Hypothalamus (tissue), 51 donors: Measurements from ENCODE around the gene CTSA.
"Not testable (repeated sequence)": the region's sequence is repeated elsewhere in the genome, so short reads cannot be mapped to it uniquely, and the experiment has no call there.

Source experiments
- DNase-seq, 51 donors: peaks; one replicate each; lab custom pipeline; 2025; lab: John Stamatoyannopoulos, UW

The CTSA gene

DNA sequence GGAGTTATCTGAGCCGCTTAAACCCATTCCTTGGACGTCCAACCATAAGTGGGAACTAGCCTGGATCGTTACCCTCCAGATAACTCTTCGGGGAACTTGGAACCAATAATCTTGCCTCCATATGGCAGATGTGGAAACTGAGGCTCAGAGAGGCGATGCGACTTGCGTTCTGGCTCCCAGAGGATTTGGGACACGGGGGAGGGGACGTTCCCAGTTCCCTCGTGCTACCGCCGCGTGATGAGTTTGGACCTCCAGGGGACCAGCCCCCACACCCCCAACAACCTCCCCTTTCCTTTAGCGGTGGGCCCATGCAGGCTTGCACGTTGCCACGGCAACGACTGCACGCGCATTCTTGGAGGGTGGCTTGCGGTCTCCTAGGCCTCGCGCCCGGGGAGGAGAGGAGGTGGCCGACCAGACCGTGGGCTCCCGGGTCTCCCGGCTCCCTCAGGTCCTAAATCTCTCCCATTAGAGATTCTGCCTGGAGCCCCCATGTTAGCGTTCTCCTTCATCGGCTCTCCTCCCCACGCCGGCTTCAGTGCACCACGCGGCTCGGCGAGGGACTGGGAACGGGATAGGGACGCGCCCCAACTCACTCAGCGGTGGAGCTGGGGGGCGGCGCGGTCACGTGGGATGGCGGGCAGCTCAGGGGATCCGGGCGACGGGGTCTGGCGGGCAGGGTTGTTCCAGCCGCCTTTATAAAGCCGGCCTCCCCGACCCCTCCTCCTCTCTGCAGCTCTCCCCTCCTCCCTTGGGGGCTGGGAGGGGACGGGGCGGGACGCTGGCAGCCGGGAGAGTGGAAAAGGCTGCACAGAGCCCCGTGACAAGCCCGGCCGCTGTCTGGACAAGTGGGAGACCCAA, 20.6 kb downstream of the CTSA start, which contains the start of gene PLTP:
Gene PLTP (minus strand): TSS at position 670 of the 858 bp plus-strand sequence. CDS start 703 bp downstream, outside the sequence.
- peak in 50 of 51 donors; percentile 13 to 85 (median 66) for DNase-seq

DNA sequence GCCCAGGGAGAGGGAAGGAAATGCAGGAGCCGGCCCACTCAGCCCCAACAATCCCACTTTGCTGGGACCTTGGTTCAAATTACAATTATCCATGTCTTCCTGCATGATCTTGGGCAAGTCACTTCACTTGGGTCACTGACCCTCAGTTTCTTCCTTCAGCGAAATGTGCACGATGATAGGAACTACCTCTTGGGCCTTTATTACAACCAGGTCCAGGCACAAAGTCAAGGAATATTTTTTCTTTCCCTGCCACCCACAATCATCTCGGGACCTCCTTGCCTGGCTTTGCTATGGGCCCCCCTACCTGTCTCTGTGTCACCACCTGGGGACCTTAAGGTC, 21.2 kb downstream of the CTSA start:
- no peak for DNase-seq

DNA sequence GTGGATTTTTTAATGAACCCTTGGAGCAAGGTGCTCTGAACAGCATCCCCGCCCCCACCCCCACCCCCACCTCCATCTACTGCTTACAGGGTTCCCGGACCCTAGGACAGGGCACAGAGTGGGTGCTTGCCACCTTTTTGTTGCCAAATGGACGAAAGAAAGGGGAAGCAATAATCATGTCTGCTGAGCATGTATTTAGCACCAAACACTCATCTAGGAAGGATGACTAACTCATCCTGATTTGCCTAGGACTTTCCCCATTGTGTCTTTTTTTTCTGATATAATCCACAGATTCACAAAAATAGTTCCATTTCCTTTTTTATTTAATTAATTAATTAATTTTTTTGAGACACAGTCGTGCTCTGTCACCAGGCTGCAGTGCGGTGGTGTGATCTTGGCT, 22.0 kb downstream of the CTSA start:
- no peak for DNase-seq

DNA sequence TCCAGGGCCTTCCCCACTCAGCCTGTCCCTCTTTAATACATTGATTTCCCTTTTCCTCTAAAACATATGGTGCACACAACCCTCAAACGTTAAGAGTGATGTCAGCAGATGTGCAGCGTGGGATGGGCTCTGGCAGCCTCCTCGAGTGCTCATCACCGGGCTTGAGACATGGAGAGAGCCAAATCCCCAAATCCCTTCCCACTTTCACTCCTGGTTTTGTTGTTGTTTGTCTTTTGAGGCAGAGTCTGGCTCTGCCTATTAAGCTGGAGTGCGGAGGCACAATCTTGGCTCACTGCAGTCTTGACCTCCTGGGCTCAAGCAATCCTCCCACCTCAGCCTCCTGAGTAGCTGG, 26.6 kb downstream of the CTSA start:
- peak in 1 of 51 donors; percentile 39 for DNase-seq

DNA sequence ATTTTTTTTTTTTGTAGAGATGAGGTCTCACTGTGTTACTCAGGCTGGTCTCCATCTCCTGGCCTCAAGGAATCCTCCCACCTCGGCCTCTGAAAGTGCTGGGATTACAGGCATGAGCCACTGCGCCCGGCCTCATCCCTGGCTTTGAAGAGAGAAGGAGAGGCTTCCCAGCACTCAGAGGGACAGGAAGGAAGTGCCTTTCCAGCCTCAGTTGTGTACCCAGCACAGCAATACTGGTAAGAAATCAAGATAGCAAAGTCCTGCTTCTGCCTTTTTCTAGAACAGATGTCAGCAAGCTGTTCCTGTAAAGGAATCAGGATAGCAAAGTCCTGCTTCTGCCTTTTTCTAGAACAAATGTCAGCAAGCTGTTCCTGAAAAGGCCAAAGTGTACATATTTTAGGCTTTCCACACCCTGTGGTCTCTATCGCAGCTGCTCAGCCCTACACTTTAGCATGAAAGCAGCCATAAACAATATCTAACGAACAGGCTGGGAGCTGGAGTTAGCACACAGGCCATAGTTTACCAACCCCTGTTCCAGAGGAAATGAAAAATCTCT, 27.1 kb downstream of the CTSA start:
- peak in 1 of 51 donors; percentile 39 for DNase-seq

DNA sequence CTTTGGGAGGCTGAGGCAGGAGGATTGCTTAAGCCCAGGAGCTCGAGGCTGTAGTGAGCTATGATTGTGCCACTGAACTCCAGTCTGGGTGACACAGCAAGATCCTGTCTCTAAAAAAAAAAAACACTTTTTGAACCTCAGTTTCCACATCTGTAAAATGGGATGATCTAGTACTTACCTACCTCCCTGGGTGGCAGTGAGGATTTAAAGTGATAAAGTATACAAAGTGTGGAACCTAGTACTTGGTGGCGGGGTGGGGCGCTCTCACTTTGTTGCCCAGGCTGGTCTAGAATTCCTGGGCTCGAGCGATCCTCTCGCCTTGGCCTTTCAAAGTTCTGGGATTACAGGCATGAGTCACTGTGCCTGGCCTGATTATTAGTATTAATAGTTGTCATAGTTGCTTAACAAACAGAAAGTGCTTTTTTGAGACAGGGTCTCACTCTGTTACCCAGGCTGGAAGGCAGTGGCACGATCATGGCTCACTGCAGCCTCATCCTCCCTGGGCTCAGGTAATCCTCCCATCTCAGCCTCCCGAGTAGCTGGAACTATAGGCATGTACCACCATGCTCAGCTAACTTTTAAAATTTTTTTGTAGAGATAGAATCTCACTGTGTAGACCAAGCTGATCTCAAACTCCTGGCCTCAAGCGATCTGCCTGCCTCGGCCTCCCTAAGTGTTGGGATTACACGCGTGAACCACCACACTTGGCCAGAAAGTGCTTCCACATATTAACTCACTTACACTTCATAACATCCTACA, 27.8 kb downstream of the CTSA start:
- DNase-seq = no peak

DNA sequence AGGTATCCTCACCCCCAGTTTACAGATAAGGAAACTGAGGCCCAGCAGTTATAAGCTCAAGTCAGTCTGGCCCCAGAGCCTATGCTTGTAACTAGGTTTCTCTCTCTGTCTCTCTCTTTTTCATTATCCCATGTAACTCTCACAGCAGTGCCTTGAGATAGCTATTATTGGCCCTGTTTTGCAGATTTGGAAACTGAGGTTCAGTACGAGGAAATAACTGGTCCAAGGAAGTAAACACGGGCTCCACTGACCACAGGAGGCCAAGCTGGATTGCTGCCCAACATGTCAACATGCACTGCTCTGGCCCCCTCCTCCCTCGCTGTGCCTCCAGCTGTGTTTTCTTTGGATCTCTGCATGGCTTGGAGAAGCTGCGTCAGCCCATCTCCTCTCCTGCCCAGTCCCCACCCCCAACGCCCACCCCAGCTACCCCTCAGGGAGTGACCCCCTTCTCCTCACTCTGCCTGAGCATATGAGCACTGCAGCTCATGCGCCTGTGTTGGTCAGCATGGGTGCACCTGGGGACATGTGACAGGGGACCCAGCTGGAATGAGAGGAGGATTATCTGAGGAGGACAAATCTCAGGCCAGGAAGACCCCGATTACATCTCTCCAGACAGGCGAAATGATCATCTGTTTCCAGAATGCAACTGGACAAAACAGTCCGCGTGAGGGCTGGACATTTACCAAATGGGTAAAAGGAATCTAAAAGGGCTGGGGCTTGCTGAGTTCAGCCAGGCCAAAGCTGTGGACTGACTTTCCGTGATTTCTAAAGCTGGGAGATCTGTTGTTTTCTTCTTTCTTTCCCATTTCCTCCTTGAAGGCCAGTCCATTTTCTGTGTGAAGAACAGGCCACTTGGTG, 28.6 kb downstream of the CTSA start:
- no peak for DNase-seq

DNA sequence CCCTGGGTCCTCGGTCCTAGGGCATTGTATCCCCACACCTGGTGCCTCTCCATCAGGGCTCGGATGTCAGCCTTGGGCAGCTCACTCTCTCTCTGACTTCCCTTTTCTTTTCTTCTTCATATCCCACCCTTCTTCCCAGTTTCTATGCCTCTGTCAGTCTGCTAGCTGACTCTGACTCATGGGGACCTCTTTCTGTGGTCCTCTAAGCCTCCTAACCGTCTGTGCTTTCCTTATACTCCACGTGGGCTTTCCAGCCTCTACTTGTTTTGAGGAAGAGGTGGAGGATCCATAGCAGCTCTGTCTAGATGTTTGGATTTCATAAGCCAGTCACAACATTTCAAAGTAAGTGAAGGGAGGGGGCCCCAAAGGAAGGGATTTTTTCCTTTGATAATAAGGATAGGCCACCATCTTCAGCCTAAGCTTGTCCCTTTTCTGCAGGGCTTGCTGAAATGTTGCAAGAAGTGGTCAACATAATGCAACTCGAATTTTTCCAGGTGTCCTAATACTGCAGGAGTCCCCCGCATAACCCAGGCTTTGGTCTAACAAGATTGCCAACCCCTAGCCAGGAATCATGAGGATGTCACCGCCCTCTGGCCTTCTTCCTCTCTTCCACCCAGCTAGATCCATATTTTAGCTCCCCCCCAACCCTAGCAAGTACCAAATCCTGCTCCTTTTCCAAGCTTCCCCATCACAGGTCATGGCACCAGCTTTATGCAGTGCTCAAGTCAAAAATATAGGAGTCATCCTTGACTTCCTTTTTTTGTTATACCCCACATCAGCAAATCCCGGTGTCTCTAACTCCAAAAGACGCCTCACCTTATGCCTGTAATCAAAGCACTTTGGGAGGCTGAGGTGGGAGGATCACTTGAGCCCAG, 29.6 kb downstream of the CTSA start:
- no peak for DNase-seq

DNA sequence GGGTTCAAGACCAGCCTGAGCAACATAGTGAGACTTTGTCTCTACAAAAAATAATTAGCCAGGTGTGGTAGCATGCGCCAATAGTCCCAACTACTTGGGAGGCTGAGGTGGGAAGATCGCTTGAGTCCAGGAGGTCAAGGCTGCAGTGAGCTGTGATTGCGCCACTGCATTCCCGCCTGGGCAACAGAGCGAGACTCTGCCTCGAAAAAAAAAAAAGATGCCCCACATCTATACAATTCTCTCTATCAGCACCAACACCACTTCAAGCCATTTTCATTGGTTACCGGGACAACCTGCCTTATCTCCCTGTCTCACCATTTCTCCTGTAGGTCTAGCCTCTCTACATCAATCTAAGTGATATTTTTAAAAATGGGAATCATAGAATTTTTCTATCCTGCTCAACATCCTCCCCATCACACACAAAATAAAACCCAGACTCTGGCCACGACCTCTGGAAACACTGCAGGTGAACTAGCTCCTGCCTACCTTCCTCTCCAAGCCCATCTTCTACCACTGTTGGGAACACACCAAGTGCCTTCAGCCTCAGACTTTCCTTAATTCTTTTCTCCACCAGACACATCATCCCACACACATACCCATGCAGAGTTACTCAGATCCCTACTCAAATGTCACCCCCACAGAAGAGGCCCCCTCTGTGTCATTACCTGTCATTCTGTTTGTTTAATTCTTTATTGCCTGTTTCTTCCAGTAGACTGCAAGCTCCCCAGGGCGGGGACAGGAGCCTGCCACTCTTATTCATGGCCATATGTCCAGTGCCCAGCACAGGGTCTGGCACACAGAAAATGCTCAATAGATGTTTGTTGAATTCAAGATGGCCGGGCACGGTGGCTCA, 30.4 kb downstream of the CTSA start:
- DNase-seq = peak in 1 of 51 donors; percentile 19

DNA sequence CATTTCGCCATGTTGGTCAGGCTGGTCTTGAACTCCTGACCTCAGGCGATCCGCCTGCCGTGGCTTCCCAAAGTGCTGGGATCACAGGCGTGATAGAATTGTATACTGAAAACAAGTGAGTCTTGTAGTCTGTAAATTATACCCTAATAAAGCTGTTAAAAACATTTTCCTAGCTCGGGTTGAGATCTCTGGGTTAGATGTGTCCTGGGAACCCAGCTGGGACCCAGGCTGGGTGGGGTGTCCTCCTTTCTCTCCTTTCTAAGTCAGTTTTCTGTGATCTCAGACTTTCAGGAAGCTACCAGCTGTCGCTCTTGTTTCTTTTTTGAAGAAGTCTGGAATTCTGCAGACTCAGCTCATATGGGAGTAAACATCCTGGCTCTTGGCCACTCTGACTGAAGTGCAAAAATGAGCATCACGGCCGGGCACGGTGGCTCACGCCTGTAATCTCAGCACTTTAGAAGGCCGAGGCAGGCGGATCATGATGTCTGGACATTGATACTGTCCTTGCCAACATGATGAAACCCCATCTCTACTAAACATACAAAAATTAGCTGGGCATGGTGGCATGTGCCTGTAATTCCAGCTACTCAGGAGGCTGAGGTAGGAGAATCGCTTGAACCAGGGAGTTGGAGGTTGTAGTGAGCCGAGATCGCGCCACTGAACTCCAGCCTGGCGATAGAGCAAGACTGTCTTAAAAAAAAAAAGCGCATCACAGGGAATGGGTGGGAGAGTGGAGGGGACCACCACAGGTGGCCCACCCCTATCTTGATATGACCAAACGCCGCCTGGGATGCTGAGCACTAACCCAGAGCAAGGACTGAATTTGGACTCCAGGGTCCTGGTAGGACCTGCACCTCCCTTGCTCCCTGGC, 33.5 kb downstream of the CTSA start:
- DNase-seq = peak in 5 of 51 donors; percentile 13 to 19 (median 17)

DNA sequence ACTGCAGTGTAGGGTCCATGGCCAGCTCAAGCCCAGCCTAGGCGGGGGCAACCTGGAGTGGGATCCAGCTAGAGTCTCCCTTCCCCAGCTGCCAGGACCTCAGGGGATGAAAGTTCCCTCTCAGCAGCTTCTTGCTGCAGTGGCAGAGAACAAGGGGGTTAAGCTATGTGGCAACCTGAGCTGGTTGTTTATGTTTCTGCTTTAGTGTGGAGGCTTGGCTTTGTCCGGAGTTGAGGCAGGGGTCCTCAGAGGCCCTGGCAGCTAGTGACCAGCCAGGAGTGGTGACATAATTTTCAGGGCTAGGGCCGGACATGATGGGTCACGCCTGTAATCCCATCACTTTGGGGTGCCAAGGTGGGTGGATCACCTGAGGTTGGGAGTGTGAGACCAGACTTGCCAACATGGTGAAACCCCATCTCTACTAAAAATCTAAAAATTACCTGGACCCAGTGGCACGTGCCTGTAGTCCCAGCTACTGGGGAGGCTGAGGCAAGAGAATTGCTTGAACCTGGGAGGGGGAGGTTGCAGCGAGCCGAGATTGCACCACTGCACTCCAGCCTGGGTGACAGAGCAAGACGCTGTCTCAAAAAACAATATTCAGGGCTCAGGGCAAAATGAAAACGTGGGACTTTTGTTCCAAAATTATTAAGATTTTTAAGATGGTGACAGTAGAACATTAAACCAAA, 34.8 kb downstream of the CTSA start:
- no peak for DNase-seq

DNA sequence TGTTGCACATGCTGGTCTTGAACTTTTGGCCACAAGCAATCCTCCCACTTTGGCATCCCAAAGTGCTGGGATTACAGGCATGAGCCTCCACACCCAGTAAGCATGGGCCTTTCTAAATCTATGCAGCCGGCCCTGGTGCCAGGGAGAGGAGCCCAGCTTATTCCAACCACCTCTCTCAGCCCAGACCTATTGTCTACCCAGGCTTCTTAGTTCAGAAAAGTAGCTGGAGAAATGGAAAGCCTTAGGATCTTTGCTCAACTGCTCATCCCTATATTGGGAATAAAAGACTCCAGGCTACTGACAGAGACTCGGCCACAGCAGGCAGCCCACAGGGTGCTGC, 35.6 kb downstream of the CTSA start:
- DNase-seq = no peak

DNA sequence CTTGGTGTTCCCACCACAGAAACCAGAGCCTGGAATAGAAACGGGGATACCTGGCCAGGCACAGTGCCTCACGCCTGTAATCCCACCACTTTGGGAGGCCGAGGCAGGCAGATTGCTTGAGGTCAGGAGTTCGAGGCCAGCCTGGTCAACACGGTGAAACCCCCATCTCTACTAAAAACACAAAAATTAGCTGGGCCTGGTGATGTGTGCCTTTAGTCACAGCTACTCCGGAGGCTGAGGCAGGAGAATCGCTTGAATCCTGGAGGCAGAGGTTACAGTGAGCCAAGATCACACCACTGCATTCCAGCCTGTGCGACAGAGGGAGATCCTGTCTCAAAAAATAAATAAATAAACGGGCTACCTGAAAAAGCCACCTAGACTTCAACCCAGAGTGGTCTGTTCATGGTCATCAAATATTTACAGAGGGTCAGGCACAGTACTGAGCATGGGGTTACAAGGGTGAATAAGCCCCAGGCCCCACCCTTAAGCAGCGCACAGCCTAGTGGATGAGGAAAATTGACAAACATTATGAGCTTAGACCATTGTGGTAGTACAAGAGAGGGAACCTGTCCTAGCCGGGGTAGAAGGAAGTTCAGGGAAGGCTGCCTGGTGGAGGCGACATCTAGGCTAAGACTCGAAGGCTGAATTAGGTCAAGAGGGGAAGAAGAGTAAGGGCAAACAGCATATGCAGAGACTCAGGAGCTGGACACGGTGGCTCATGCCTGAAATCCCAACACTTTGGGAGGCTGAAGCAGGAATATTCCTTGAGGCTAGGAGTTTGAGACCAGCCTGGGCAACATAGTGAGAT, 36.1 kb downstream of the CTSA start:
- no peak for DNase-seq

DNA sequence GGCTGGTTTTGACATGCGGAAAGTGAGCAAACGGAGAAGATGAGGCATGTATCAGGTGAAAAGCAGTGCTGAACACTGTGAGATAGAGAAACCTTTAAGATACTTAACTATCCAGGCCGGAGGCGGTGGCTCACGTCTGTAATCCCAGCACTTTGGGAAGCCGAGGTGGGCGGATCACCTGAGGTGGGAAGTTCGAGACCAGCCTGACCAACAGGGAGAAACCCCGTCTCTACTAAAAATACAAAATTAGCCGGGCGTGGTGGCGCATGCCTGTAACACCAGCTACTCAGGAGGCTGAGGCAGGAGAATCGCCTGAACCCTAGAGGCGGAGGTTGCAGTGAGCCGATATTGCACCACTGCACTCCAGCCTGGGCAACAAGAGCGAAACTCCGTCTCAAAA, 40.5 kb downstream of the CTSA start:
- DNase-seq = not testable (repeated sequence)

DNA sequence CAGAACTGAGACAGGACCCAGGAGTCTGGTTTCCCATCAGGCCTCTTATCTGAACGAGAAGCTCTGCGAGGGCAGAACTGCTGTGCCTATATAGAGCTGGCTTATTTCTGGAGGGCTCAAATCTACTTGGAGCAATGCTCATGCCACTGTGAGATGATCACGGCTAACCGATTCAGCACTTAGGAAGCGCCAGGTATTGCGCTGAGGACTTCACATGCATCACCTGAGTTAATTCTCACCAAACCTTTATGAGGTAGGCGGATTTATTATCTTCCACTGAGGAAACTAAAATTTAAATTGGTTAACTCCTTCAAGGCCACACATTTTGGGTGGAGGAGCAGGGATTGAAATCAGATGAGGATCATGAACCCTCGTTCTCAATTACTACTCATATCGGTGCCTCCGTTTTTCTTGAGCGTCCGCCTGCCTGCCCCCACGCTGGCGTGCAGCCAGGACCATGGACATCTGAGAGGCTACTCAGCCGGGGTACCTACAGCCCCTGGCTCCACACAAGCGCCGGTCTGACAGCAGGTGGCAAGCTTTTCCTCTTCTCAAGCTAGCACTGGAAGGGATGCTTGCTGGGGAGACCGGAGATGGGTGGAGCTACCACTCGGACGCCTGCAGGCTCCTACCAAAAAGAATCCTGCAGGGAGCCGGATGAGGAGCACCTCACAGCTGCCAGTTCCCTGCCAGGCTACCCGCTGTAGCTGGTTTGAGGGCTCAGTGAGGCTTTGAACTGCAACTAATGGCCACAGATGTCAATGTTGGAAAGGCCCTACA, 42.3 kb downstream of the CTSA start:
- peak in 49 of 51 donors; percentile 16 to 82 (median 55) for DNase-seq
